HG03108 (cell line): ENCODE results near the gene BTBD18.

ENCODE experiments used
- ATAC-seq: cut with Tn5 transposase; IDR thresholded peaks from one replicate; pipeline ENCODE4 v1.9.1; 2021; ENCODE audit warnings: moderate library complexity; ENCODE audit not compliant: unreplicated experiment

BTBD18 gene

DNA sequence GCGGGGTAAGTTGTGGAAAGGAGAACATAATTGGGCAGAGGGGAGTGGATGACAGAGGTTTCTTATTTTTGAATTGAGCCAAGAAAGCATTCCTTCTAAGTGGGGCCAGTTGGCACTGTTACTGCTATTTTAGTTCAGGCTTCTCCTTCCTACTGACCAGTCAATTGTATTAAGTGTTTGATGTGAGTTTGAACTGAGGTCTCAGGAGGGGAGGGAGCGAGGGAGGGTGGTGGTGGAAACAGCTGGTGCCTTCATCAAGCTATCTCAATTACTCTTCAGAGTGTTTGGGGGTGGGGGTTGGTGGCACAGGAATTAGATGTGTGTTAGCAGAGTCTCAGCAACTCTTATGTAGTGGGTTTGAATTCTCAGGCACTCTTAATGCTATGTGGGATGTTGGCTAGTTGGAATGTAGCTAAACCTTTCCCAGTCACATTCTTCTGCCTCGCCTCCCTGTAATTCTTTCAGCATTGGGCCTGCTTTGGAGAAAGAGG, 24.5 kb upstream of the BTBD18 start:
- no peak for ATAC-seq

- ATAC-seq, result no peak
Measured at GRCh38 chr11:57775491-57775890, 23.9 kb upstream of the BTBD18 start.

DNA sequence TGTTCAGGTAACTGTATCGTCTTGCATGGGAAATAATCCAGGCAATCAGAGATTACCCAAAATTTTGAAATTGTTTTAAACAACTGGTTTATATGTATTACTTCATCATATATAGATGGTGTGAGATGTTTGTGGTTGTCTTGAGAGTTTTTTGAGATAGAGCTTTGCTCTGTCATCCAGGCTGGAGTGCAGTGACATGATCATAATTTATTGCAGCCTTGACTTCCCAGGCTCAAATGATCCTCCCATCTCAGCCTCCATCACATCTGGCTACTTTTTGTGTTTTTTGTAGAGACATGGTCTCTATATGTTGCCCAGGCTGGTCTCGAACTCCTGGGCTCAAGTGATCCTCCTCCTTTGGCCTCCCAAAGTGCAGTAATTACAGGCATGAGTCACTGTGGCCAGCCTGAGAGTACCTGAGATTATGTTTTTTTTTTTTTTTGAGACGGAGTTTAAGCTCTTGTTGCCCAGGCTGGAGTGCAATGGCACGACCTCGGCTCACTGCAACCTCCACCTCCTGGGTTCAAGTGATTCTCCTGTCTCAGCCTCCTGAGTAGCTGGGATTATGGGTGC, 21.5 kb upstream of the BTBD18 start:
- no peak for ATAC-seq

DNA sequence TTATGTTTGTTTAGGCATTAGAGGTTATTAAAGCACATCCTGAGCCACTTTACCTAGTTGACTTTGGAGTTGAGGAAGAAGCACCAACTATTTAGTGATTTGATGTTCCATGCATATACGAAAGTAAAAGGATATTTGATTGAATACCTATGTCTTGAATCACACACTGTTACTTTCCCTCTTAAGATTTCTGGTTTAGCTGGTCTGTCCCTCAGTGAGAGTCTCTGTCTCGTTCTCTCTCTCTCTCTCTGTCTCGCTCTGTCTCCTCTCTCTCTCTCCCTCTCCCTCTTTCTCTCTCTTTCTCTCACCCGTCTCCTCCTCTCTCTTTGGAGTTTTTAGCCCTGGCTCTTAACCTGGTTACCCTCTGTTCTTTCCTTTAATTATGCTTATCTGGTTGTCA, 20.9 kb upstream of the BTBD18 start:
- no peak for ATAC-seq

DNA sequence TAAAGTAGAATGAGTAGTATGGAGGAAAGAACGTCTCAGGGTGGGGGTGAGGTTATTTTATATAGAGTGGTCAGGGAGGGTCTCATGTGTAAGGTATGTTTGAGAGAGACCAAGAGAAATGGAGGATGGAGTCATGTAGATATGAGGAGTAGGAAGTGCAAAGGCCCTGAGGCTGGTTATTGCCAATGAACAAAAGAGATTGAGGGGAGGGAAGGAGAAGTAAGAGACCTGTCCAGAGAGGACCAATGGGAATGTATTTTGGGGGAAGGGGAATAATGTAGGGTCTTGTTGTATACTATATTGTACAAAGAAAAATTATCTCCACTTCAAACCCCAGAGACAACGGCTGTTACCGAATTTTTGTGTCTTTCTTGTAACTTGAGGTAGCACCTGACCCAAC, 19.7 kb upstream of the BTBD18 start:
- ATAC-seq, result no peak

GRCh38 chr11:57770793-57771192, 19.2 kb upstream of the BTBD18 start:
- ATAC-seq, result no peak

DNA sequence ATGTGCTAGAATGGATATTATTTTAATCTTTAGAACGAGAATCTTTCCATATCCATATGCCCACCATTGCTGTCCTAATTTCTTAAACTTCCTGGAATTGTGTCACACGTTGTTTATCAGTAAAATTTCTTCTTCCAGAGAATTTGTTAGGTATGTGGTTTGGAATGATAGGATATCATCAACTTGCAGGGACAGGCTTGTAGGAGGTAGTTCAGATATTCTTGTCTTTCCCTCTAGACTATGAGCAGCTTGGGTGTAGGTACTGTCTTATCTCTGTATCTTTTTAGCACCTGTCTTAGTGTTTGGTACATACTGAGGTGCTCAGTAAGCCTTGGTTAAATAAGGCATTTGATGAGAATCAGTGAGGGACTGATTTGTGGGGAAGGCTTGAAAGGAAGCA, 13.4 kb upstream of the BTBD18 start:
- ATAC-seq, result no peak

- ATAC-seq, result no peak
Measured at GRCh38 chr11:57764566-57764965, 12.9 kb upstream of the BTBD18 start.

- ATAC-seq, result no peak
Measured at GRCh38 chr11:57764021-57764420, 12.4 kb upstream of the BTBD18 start.

DNA sequence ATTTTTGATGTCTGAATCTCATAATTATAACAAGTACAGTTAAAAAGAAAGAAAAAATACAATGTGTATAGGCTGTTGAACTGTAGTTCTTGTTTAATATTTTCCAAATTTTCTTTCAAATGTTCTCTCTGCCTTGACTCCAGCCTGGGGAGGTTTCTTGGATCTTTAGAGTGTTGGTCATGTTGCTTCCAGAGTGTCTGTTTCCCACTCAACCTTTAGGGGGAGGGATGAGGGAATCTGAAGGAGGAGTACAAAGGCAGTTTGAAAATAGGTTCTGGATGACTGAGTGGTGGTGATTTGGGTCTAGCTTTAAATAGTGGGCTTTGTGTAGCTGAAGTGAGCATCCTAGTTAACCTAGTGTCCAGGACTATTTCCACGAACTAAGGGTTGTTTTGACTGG, 11.9 kb upstream of the BTBD18 start:
- no peak for ATAC-seq

GRCh38 chr11:57762235-57762861, 10.7 kb upstream of the BTBD18 start:
- ATAC-seq, result no peak

- ATAC-seq, result peak; percentile 96
Measured at GRCh38 chr11:57761301-57762234, 9.9 kb upstream of the BTBD18 start, which contains the start of gene CTNND1. Gene CTNND1 (plus strand): TSS chr11:57761802. CDS start chr11:57791479, 29,677 bp downstream.

- no peak for ATAC-seq
Measured at GRCh38 chr11:57758174-57758573, 6.6 kb upstream of the BTBD18 start.

DNA sequence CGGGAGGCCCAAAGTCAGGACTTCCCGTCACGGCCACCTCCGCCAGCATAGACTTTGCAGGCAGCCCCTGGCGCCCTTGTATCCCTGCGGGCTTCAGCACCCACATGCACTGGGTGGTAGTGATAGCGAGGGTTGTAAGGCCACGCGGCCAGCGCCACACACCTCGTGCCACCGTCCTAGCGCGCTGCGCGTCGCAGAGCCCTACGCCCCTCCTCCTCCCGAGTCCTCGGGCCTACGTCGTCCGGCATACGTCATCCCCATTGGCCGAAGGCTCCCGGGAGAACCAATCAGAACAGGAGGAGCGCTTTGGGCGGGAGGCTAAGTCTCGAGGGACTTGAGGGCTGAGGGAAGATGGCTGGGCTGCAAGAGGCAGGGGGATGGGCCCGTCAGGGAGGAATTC, 1.3 kb upstream of the BTBD18 start:
- ATAC-seq, result no peak

DNA sequence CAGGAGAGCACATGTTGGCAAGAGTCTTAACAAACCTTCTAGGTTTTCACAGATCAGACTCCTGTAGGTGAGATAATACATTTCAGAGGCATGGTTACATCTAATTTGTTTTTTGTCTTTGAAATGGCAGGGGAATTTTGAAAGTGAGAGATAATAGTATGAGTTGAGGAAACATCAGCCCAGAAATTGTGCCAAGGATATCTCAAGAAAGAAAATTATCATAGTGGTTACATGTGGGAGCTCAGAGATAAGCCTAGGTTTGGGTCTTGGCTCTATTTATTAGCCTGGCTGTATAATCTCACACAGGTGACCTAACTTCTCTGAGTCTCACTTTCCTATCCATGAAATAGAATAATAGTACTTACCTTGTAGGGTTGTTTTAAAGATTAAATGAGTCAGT, 443 bp downstream of the BTBD18 start:
- no peak for ATAC-seq

DNA sequence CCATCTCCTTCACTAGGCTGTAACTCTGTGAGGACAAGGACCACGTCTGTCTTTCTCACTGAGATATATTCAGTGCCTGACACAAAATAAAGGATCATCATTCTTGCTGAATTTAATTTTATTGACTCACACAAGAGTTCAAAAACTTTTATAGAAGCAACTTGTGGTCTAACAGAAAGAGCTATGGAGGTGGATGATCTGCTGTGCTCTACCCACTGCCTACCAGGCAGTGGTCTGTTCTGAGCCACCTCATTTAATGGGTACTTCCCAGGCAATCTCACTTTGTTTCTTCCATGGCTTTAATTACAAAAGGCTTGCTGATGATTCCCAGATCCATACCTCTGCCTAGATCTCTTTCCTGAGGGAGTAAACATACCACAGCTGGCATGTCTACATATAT, 4.7 kb downstream of the BTBD18 start:
- no peak for ATAC-seq

- ATAC-seq, result no peak
Measured at GRCh38 chr11:57745206-57745605, 6.4 kb downstream of the BTBD18 start.

DNA sequence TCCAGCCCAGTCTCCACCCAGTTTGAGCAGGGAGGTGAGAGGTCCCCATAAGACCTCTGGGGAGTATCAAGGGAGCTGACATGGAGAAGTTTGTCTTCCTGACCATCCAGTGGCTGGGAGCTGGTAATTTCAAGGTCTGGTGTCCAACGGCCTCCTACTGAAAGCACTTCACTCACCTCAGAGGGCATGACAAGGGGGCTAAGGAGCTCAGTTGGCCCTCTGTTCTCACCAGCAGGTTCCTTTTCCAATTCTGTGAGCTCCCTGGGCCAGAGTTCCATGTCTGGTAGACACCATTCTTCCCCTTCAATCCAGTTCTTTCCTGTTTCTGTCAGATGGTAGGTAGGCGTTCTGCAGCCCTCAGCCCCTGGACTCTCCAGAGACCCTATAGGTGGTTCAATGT, 7.3 kb downstream of the BTBD18 start:
- no peak for ATAC-seq

DNA sequence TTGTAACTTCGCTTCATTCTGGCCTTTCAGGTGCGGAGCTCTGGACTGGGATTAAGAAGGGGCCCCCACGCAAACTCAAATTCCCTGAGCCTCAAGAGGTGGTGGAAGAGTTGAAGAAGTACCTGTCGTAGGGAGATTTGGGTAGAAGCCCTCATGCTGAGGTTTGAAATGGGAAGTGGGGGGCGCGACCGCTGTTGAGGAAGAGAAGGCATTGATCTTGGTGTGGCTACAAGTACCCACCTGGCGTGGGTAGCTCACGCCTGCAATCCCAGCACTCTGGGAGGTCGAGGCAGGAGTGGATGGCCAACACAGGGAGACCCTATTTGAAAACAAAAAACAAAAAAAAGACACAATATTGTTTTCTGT, 9.5 kb downstream of the BTBD18 start:
- ATAC-seq, result no peak

GRCh38 chr11:57741132-57742086, 10.2 kb downstream of the BTBD18 start, which contains the start of gene SELENOH:
Gene SELENOH (plus strand): TSS chr11:57741491. CDS start chr11:57741596, 105 bp downstream.
- ATAC-seq, result peak; percentile 91
